GM23248 (cell line): Measurements from ENCODE around the gene GRPEL1.

ENCODE experiments used
- EZH2 ChIP-seq: fragments of 200-600 bp; sonication (generic); IDR thresholded peaks from 2 replicates; pipeline ENCODE4 v1.6.1; 2018; ENCODE audit warnings: antibody characterized with exemption, mild to moderate bottlenecking; ENCODE audit not compliant: insufficient read depth, poor library complexity, severe bottlenecking
- EZH2phosphoT487 ChIP-seq: fragments of 200-600 bp; sonication (generic); IDR thresholded peaks from 2 replicates; pipeline ENCODE4 v1.6.1; 2018; ENCODE audit warnings: antibody characterized with exemption, moderate library complexity, mild to moderate bottlenecking, low read depth; ENCODE audit not compliant: insufficient read depth

GRCh38 chr4:7015383-7016035 is 52.4 kb downstream of the GRPEL1 start:
- TF ChIP-seq EZH2 (no peak), EZH2phosphoT487 (no peak)
